Prostate gland (tissue), 2 donors: ENCODE data around the gene POGK.

Experiments
- CTCF ChIP-seq, 4 experiments: fragments of 200-600 bp in 2 of 4; fragments of 450-650 bp in 2 of 4; sonication (generic) in 2 of 4; IDR thresholded peaks; 1 replicate in 3 of 4; 2 replicates in 1 of 4; pipeline ENCODE4 v1.5.1; 2016 to 2019; ENCODE audit warnings: antibody characterized with exemption in 4 of 4, mild to moderate bottlenecking in 2 of 4, moderate library complexity in 2 of 4
- POLR2AphosphoS5 ChIP-seq: sonication (generic); formaldehyde crosslinking; IDR thresholded peaks from one replicate; pipeline ENCODE4 v1.6.1; 2017; ENCODE audit warnings: antibody characterized with exemption

- TF ChIP-seq CTCF (IDR thresholded peaks at IDR 0.05) = no peak
- TF ChIP-seq POLR2AphosphoS5 = no peak
Measured at GRCh38 chr1:166903232-166903631, 64.0 kb downstream of the POGK start.
